GM12874 (cell line): Measurements from ENCODE around the gene SLC22A25.

Experiments used
- CTCF ChIP-seq: IDR thresholded peaks from 2 replicates; pipeline ENCODE4 v1.5.1; 2011; ENCODE audit warnings: low read depth, mild to moderate bottlenecking, control low read depth, low read length, moderate library complexity; ENCODE audit not compliant: insufficient read depth

The SLC22A25 gene

GRCh38 chr11:63226488-63227114, 16.8 kb downstream of the SLC22A25 start:
- TF ChIP-seq CTCF, result no peak

- TF ChIP-seq CTCF, result no peak
Measured at GRCh38 chr11:63214093-63214492, 29.3 kb downstream of the SLC22A25 start.

- peak; percentile 44; the same call in 1 of the 2 replicates for TF ChIP-seq CTCF
Measured at GRCh38 chr11:63212742-63213141, 30.7 kb downstream of the SLC22A25 start.

DNA sequence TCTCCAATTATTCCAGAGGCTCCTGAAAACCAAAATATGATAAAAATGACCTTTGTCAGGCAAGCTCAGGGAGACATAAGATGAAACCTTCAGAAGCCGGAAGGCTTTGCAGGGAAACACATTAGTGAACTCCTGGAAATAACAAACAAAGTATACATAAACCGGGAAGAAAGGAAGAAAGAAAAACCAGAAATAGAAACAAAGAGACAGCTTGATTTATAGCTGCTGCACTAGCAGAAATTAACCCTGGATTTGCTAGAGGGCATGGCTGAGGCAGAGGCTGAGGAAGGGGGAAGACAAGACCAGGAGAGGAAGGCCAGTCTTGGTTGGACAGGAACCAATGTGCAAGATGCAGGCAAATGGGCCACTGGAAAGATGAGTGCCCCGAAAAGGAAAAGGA, 33.3 kb downstream of the SLC22A25 start:
- no peak for TF ChIP-seq CTCF
